IPS-11a (cell line): ENCODE measurements around the gene C14orf93.
"Not testable (repeated sequence)": the region's sequence is repeated elsewhere in the genome, so short reads cannot be mapped to it uniquely, and the experiment has no call there.

Source experiments
- H3K4me3 ChIP-seq: one replicate; pipeline ENCODE4 v1.5.1; 2013; ENCODE audit warnings: low read depth, low read length, control low read depth

Gene C14orf93

GRCh38 chr14:22977434-22977683 is 32.6 kb downstream of the C14orf93 start:
- H3K4me3 ChIP-seq = no peak overlapping the region

GRCh38 chr14:22976620-22977433 is 33.1 kb downstream of the C14orf93 start:
- no peak overlapping the region for H3K4me3 ChIP-seq

GRCh38 chr14:22974530-22975313 is 35.2 kb downstream of the C14orf93 start:
- H3K4me3 ChIP-seq = no peak overlapping the region

GRCh38 chr14:22973217-22974032 is 36.5 kb downstream of the C14orf93 start:
- no peak overlapping the region for H3K4me3 ChIP-seq

- H3K4me3 ChIP-seq = no peak overlapping the region
Observed at GRCh38 chr14:22972313-22972930, 37.5 kb downstream of the C14orf93 start.

GRCh38 chr14:22971152-22971551 is 38.8 kb downstream of the C14orf93 start:
- H3K4me3 ChIP-seq = no peak overlapping the region

- no peak overlapping the region for H3K4me3 ChIP-seq
Observed at GRCh38 chr14:22966783-22967269, 43.1 kb downstream of the C14orf93 start.

DNA sequence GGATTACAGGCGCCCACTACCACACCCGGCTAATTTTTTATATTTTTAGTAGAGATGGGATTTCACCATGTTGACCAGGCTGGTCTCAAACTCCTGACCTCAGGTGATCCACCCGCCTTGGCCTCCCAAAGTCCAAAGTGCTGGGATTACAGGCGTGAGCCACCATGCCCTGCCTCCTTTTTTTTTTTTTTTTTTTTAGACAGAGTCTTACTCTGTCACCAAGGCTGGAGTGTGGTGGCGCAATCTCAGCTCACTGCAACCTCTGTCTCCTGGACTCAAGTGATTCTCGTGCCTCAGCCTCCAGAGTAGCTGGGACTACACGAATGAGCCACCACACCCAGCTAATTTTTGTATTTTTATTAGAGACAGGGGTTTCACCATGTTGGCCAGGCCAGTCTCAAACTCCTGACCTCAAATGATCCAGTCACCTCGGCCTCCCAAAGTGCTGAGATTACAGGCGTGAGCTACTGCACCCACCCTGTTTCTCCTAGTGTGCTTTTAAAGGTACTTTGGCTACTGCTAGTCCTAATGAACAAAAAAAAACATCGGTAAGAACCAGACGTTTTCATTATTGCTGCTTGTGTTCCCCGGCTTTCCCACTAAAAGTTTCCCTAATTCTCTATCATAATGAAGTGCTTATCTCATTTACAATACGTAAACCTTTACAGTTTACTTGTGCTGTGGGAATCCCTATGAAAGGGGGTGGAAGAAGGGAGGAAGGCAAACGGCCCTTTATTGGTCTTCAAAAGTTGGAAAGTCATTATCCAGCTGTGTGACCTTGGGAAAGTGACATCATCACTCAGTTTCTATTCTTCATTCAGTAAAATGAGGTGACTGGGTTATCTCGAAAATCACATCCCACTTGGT is 43.8 kb downstream of the C14orf93 start:
- not testable (repeated sequence) for H3K4me3 ChIP-seq

GRCh38 chr14:22962061-22962676 is 47.8 kb downstream of the C14orf93 start:
- no peak overlapping the region for H3K4me3 ChIP-seq

- H3K4me3 ChIP-seq = peak overlapping the region; percentile 79
Observed at GRCh38 chr14:22955702-22956569, 54.0 kb downstream of the C14orf93 start.

DNA sequence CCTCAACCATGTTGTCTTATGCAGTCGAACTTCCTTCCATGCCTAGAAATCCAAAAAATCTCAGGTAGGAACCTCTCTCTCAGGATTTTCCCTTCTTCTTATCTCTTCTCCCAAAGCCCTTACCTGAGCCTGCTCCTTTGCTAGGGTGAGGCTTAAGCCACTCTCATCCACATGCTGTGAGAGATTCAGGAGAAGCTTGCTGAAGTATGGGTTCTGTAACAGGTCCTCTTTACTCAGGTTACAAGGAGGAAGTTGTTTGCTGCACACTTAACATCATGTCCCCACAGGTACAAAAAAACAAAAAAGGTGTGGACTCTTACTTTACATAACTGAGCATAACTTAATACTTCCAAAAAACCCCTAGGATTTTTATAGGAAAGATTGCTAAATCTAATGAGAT is 57.5 kb downstream of the C14orf93 start:
- no peak overlapping the region for H3K4me3 ChIP-seq

GRCh38 chr14:22951795-22952194 is 58.1 kb downstream of the C14orf93 start:
- H3K4me3 ChIP-seq = not testable (repeated sequence)

DNA sequence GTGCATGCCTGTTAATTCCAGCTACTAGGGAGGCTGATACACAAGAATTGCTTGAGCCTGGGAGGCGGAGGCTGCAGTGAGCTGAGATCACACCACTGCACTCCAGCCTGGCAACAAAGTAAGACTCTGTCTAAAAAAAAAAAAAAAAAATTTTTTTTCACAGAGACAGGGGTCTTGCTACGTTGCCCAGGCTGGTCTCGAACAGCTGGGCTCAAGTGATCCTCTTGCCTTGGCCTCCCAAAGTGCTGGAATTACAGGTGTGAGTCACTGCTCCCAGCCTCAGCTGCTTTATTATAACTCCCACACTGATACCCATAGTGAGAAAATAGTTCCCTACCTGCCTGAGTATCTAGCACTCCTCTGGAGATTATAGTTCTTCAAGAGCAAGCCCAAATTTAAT is 64.3 kb downstream of the C14orf93 start:
- no peak overlapping the region for H3K4me3 ChIP-seq

- no peak overlapping the region for H3K4me3 ChIP-seq
Observed at GRCh38 chr14:22939684-22940083, 70.3 kb downstream of the C14orf93 start.
